ENCODE data around the gene RNGTT. TPM values are rescaled to one million over a fixed set of nuclear protein-coding genes. Genes with fewer than 3 reads are reported as not detected.
"Not testable (repeated sequence)": the region's sequence is repeated elsewhere in the genome, so short reads cannot be mapped to it uniquely, and the experiment has no call there.

Gene RNGTT
- total RNA-seq, 1 donor from 2014 or later: 14.6 TPM

GRCh38 chr6:88984606-88985005 lies 21.2 kb upstream of the RNGTT start:
- DNase-seq (ENCODE audit: low spot score): no peak
- no peaks in the 10 kb centered on the region for H3K4me1 Mint-ChIP-seq (ENCODE audit: unreplicated experiment)
- TF ChIP-seq, protein P1, sequence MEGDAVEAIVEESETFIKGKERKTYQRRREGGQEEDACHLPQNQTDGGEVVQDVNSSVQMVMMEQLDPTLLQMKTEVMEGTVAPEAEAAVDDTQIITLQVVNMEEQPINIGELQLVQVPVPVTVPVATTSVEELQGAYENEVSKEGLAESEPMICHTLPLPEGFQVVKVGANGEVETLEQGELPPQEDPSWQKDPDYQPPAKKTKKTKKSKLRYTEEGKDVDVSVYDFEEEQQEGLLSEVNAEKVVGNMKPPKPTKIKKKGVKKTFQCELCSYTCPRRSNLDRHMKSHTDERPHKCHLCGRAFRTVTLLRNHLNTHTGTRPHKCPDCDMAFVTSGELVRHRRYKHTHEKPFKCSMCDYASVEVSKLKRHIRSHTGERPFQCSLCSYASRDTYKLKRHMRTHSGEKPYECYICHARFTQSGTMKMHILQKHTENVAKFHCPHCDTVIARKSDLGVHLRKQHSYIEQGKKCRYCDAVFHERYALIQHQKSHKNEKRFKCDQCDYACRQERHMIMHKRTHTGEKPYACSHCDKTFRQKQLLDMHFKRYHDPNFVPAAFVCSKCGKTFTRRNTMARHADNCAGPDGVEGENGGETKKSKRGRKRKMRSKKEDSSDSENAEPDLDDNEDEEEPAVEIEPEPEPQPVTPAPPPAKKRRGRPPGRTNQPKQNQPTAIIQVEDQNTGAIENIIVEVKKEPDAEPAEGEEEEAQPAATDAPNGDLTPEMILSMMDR (IDR thresholded peaks at IDR 0.05; ENCODE audit: unreplicated experiment): no peak
- no peak overlapping the region for H3K27ac Mint-ChIP-seq (ENCODE audit: unreplicated experiment)
- H3K4me3 Mint-ChIP-seq (ENCODE audit: unreplicated experiment): no peak overlapping the region
- H3K36me3 Mint-ChIP-seq (ENCODE audit: low read depth, unreplicated experiment): no peaks in the 10 kb centered on the region
- H3K27me3 Mint-ChIP-seq (ENCODE audit: unreplicated experiment): peaks cover 2% of the 10 kb centered on the region
- H3K9me3 Mint-ChIP-seq (ENCODE audit: unreplicated experiment): no peaks in the 10 kb centered on the region

GRCh38 chr6:88984152-88984551 lies 20.7 kb upstream of the RNGTT start:
- peaks cover 6% of the 10 kb centered on the region for H3K27me3 Mint-ChIP-seq (ENCODE audit: unreplicated experiment)
- no peaks in the 10 kb centered on the region for H3K36me3 Mint-ChIP-seq (ENCODE audit: low read depth, unreplicated experiment)
- no peaks in the 10 kb centered on the region for H3K4me1 Mint-ChIP-seq (ENCODE audit: unreplicated experiment)
- no peak overlapping the region for H3K4me3 Mint-ChIP-seq (ENCODE audit: unreplicated experiment)
- TF ChIP-seq, protein P1 (IDR thresholded peaks at IDR 0.05; ENCODE audit: unreplicated experiment): no peak
- H3K9me3 Mint-ChIP-seq (ENCODE audit: unreplicated experiment): no peaks in the 10 kb centered on the region
- DNase-seq (ENCODE audit: low spot score): no peak
- no peak overlapping the region for H3K27ac Mint-ChIP-seq (ENCODE audit: unreplicated experiment)

- Mint-ChIP-seq H3K9me3 (ENCODE audit: unreplicated experiment) (no peaks in the 10 kb centered on the region), H3K4me3 (ENCODE audit: unreplicated experiment) (no peak overlapping the region)
- DNase-seq (ENCODE audit: low spot score): peak; percentile 48
These were observed 20.1 kb upstream of the RNGTT start for GRCh38 chr6:88983532-88983931.

GRCh38 chr6:88983129-88983528 lies 19.7 kb upstream of the RNGTT start:
- not testable (repeated sequence) for H3K36me3 Mint-ChIP-seq (ENCODE audit: low read depth, unreplicated experiment); H3K4me1 Mint-ChIP-seq (ENCODE audit: unreplicated experiment); H3K4me3 Mint-ChIP-seq (ENCODE audit: unreplicated experiment); H3K27me3 Mint-ChIP-seq (ENCODE audit: unreplicated experiment); H3K9me3 Mint-ChIP-seq (ENCODE audit: unreplicated experiment); DNase-seq (ENCODE audit: low spot score); H3K27ac Mint-ChIP-seq (ENCODE audit: unreplicated experiment)

More at GRCh38 chr6:88983532-88983931, 20.1 kb upstream of the RNGTT start:
- H3K27ac Mint-ChIP-seq (ENCODE audit: unreplicated experiment): no peak overlapping the region
- no peaks in the 10 kb centered on the region for H3K36me3 Mint-ChIP-seq (ENCODE audit: low read depth, unreplicated experiment)
- H3K27me3 Mint-ChIP-seq (ENCODE audit: unreplicated experiment): peaks cover 6% of the 10 kb centered on the region
- no peaks in the 10 kb centered on the region for H3K4me1 Mint-ChIP-seq (ENCODE audit: unreplicated experiment)
- TF ChIP-seq, protein P1 (IDR thresholded peaks at IDR 0.05; ENCODE audit: unreplicated experiment): peak; percentile 73

DNA sequence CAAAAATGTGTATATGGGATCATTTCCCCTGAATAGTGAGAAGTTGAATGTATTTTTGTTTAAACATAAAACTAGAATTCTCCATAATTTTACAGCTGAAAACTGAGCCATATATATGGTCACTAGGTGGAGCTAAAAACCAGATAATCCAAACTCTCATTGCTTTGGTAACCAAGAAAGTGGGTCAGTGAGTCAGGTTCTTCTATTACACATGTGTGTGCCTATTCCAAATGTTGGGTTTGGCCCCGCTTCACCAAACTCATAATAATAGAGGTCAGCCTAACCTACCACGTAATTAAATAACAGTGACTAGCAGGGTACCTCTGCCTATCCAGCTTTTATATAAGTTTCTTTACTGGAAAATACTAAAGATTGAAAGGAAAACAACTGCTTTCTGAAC lies 19.3 kb upstream of the RNGTT start:
- Mint-ChIP-seq H3K4me3 (ENCODE audit: unreplicated experiment) (no peak overlapping the region), H3K27me3 (ENCODE audit: unreplicated experiment) (peaks cover 6% of the 10 kb centered on the region), H3K27ac (ENCODE audit: unreplicated experiment) (no peak overlapping the region), H3K9me3 (ENCODE audit: unreplicated experiment) (no peaks in the 10 kb centered on the region), H3K4me1 (ENCODE audit: unreplicated experiment) (no peaks in the 10 kb centered on the region), H3K36me3 (ENCODE audit: low read depth, unreplicated experiment) (no peaks in the 10 kb centered on the region)
- TF ChIP-seq, protein P1 (IDR thresholded peaks at IDR 0.05; ENCODE audit: unreplicated experiment): peak; percentile 63
- DNase-seq (ENCODE audit: low spot score): no peak

All from endothelial cell (in vitro differentiated cells).